ENCODE data around the gene KCNRG. TPM values are rescaled to one million over a fixed set of nuclear protein-coding genes. Genes with fewer than 3 reads are reported as not detected.
"Not testable (repeated sequence)": the region's sequence is repeated elsewhere in the genome, so short reads cannot be mapped to it uniquely, and the experiment has no call there.

The KCNRG gene
- total RNA-seq, 1 experiment from 2014 or later, result 1.7 TPM

DNA sequence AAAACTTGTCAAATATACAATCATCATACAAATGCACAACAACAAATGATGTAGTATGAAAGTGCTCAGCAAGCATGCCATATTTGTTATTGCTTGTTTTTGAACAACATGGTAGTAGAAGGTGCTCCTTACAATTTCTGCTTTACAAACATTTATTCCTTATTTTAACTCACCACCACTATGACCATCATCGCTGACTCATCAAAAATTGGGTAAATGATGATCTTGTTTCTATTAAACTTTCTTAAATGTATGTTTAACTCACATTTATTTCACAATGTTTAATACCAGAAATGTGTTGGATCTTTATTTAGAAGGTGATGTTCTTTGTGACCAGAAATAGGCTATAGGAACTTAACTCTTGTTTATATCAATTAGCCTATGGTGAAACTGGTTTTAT is 45.5 kb downstream of the KCNRG start:
- in situ Hi-C loops (cut with HindIII; ENCODE audit: low pct_unique_long_range_greater_than_20kb, low sequenced_read_pairs), result no loop called here
- DNase-seq (ENCODE audit: low read depth, low spot score), result no peak

DNA sequence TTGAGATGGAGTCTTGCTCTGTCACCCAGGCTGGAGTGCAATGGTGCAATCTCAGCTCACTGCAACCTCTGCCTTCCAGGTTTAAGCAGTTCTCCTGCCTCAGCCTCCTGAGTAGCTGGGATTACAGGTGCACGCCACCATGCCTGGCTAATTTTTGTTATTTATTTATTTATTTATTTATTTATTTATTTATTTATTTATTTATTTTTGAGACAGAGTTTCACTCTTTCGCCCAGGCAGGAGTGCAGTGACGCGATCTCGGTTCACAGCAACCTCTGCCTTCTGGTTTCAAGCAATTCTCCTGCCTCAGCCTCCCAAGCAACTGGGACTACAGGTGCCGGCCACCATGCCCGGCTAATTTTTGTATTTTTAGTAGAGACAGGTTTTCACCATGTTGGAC is 47.1 kb downstream of the KCNRG start:
- DNase-seq (ENCODE audit: low read depth, low spot score); in situ Hi-C loops (cut with HindIII; ENCODE audit: low pct_unique_long_range_greater_than_20kb, low sequenced_read_pairs): not testable (repeated sequence)

DNA sequence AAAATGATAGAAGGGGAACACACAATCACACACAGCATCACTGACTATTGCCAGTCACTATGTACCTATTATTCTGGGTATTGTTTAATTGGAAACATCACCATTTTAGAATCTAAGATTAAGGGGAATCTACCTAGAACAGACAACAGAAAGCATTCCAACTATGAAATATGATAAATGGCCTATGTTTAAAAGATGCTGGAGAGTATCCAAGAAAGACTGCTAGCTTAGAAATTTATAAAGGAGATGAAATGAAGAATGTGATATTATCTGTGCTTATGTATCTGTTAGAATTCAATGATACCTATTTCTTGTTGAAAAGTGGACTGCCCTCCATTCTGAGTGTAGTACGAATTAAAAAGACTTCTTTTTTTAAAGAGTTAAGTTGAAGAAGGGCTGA is 50.5 kb downstream of the KCNRG start:
- in situ Hi-C loops (cut with HindIII; ENCODE audit: low pct_unique_long_range_greater_than_20kb, low sequenced_read_pairs), result no loop called here
- no peak for DNase-seq (ENCODE audit: low read depth, low spot score)

DNA sequence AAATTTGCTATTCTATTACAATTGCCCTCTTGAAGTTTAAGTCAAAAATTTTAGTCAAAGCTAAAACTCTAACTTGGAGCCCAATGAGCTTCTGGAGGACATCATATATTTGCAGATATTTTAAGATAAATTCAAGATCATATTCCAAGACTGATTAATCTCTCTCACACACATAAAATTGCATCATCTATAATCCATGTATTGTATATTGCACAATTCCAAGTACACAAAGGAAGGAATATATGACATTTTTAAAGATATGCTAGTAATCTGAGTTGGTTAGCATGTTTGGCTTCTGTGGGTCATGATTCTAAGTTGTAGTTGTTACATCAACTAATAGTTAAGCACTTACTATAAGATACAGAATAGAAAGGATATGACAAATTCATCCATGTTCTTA is 53.3 kb downstream of the KCNRG start:
- in situ Hi-C loops (cut with HindIII; ENCODE audit: low pct_unique_long_range_greater_than_20kb, low sequenced_read_pairs), result no loop called here
- no peak for DNase-seq (ENCODE audit: low read depth, low spot score)

DNA sequence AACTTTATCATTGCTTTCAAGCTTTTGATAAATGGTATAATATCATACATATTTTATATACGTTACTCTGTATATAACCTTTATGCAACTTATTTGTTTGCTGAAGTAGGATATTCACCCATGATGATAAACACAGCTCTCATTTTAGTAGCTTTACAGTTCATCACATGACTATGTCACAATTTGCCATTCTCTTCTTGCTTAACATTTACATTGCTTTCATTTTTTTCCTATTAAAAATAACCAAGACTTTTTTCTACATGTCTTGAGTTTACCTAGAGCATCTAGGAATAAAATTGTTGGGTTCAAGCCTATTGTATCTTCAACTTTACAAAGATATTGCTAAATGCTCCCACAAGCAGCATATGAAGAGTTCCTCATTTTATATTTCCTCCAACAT is 54.0 kb downstream of the KCNRG start:
- in situ Hi-C loops (cut with HindIII; ENCODE audit: low pct_unique_long_range_greater_than_20kb, low sequenced_read_pairs), result no loop called here
- DNase-seq (ENCODE audit: low read depth, low spot score), result peak; percentile 45

DNA sequence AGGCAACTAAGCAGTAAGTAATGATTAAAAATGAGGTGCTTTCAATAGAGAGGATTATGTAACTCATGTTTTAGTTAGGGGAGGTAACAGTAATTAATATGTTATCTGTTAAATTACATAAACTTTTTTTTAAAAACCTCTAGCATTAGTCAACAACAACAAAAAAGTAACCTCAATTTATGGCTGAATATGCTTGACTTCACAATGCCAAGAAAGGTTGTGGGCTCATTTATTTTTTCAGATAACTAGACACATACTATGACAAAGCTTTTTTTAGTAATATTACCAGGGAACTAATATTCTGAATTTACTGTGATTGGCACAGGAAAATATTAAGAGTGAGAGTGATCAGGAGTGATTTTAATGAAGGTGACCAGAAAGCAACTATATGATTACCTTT is 54.9 kb downstream of the KCNRG start:
- no peak for DNase-seq (ENCODE audit: low read depth, low spot score)
- in situ Hi-C loops (cut with HindIII; ENCODE audit: low pct_unique_long_range_greater_than_20kb, low sequenced_read_pairs), result no loop called here

Small RNA genes lying within 50 kb of the gene (small RNA-seq; reads per million reads assigned to genes)
- gene MIR16-1, result 0.37 to 0.48 reads per million in 2 experiments
- gene MIR3613, result 0 to 0.19 reads per million in 2 experiments
- gene RF02105, result 0 reads per million in 2 experiments
- 0 reads per million in 2 experiments for gene RF02106
- gene RF02107, result 0 reads per million in 2 experiments
- gene RF02108, result 0 reads per million in 2 experiments

Other genes starting within 250 kb of the KCNRG start
- 22.3 and 26.5 TPM in 2 replicates for gene KPNA3, start 222.8 kb upstream of the KCNRG start, total RNA-seq (2014; rRNA removed; shearing (Covaris generic))
- gene SPRYD7, start 79.1 kb upstream of the KCNRG start, total RNA-seq (2014; rRNA removed; shearing (Covaris generic)), result 9.1 and 9.4 TPM in 2 replicates
- 38.5 and 41.8 TPM in 2 replicates for gene TRIM13, start 18.4 kb upstream of the KCNRG start, total RNA-seq (2014; rRNA removed; shearing (Covaris generic))